Measurements from ENCODE around the gene MAGI2.

- TF ChIP-seq, protein P1, sequence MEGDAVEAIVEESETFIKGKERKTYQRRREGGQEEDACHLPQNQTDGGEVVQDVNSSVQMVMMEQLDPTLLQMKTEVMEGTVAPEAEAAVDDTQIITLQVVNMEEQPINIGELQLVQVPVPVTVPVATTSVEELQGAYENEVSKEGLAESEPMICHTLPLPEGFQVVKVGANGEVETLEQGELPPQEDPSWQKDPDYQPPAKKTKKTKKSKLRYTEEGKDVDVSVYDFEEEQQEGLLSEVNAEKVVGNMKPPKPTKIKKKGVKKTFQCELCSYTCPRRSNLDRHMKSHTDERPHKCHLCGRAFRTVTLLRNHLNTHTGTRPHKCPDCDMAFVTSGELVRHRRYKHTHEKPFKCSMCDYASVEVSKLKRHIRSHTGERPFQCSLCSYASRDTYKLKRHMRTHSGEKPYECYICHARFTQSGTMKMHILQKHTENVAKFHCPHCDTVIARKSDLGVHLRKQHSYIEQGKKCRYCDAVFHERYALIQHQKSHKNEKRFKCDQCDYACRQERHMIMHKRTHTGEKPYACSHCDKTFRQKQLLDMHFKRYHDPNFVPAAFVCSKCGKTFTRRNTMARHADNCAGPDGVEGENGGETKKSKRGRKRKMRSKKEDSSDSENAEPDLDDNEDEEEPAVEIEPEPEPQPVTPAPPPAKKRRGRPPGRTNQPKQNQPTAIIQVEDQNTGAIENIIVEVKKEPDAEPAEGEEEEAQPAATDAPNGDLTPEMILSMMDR (conservative IDR thresholded peaks at IDR 0.05; ENCODE audit: low read depth, low read length): no peak
- TF ChIP-seq EZH2 (IDR thresholded peaks at IDR 0.05; ENCODE audit: borderline replicate concordance, low read depth, low read length, poor library complexity, severe bottlenecking): no peak
These were observed 12.1 kb upstream of the MAGI2 start for GRCh38 chr7:79465551-79465950.

All from A673 (cell line).